OCI-LY3 (cell line): ENCODE measurements around the gene BCL10.

ENCODE experiments used
- EZH2phosphoT487 ChIP-seq: fragments of 200-600 bp; shearing (Covaris generic); IDR thresholded peaks from 2 replicates; pipeline ENCODE4 v1.6.1; 2018; ENCODE audit warnings: antibody characterized with exemption, mixed run types, low read depth
- TF ChIP-seq, protein P1 (sequence below): fragments of 200-600, 300-600 bp; sonication (generic); IDR thresholded peaks from 2 replicates; pipeline ENCODE4 v1.5.1; 2014; ENCODE audit warnings: antibody characterized with exemption, low read length, low read depth

DNA sequence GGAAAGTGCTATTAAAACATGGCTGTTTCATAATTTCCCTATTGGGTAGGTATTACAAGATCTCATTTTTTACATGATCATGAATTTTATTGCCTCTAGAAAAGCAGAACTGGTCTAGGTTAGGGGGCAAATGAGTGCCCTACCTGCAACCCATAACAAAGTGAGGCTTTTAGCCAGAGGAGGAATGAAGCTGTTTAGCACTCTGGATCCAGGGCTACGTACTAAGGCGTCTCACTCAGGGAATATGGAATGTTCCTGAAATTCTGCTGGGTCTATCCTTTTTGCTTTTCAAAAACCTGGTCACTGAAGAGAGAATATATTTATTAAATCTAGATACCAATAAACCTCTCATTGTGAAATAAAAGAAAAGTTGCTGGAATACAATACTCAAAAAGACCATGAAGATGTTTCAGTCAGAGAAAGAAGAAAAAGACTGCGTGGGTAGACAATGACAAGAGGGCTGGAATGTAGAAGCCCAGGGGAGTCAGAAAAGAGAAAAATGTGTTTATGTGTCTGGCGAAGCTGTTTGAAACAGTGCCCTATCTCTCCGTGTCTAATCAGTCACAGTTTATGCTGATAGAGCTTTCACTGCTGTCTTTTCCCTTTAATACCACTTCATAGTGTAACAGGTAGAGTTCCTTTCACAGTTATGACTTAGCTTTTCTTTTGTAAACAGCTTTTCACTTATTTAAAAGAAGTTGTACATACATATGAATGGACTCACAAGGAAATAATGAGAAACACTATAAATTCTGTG lies 50.6 kb downstream of the BCL10 start:
- TF ChIP-seq, protein P1, sequence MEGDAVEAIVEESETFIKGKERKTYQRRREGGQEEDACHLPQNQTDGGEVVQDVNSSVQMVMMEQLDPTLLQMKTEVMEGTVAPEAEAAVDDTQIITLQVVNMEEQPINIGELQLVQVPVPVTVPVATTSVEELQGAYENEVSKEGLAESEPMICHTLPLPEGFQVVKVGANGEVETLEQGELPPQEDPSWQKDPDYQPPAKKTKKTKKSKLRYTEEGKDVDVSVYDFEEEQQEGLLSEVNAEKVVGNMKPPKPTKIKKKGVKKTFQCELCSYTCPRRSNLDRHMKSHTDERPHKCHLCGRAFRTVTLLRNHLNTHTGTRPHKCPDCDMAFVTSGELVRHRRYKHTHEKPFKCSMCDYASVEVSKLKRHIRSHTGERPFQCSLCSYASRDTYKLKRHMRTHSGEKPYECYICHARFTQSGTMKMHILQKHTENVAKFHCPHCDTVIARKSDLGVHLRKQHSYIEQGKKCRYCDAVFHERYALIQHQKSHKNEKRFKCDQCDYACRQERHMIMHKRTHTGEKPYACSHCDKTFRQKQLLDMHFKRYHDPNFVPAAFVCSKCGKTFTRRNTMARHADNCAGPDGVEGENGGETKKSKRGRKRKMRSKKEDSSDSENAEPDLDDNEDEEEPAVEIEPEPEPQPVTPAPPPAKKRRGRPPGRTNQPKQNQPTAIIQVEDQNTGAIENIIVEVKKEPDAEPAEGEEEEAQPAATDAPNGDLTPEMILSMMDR = no peak
- TF ChIP-seq EZH2phosphoT487 = no peak
